ENCODE data around the gene MIER1. TPM values are rescaled to one million over a fixed set of nuclear protein-coding genes. Genes with fewer than 3 reads are reported as not detected.

MIER1 gene
- total RNA-seq, 1 experiment from 2014 or later = 33.7 TPM

DNA sequence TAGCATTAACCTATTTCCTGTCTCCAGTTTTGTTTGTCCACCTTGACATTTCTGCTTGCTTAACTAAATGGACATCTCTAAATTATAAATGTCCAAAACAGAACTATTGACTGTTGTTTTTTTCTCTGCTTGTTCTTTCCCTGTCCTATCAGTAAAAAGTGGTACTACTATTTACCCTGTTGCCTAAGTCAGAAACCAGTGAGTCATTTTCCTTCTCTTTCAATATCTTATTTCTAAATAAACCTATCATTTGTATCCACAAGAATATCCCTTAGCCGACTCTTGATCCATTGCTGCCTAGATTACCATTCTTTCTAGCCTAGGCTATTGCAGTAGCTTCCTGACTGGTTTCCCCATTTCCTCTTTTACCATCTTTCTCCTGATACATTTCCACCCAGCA, 22.5 kb downstream of the MIER1 start:
- Histone ChIP-seq H3K36me3 (ENCODE audit: control insufficient read depth, insufficient read depth, low read length) (peaks cover 29% of the 10 kb centered on the region; the same call in 1 of the 2 replicates), H3K9me3 (ENCODE audit: control insufficient read depth, insufficient read depth, low read depth, low read length) (no peaks in the 10 kb centered on the region), H3K4me3 (ENCODE audit: low read depth in 2 of 2, low read length in 2 of 2) (no peak overlapping the region), H3K4me1 (ENCODE audit: control insufficient read depth, insufficient read depth, low read length) (peaks cover 21% of the 10 kb centered on the region), H3K27ac (ENCODE audit: low read length) (0 out of 2 replicates have a peak overlapping the region, but pooled peaks have one; percentile 24), H3K27me3 (ENCODE audit: control insufficient read depth, insufficient read depth, low read length) (no peaks in the 10 kb centered on the region)
- CTCF ChIA-PET = no interaction called here
- intact Hi-C loops (cut with micrococcal nuclease; ENCODE audit: unreplicated experiment) (no loop called here), in situ Hi-C loops (cut with HindIII; ENCODE audit: low pct_unique_long_range_greater_than_20kb, low sequenced_read_pairs) (no loop called here)
- BruUV-seq (replicated peaks) = no TSS peak
- ATAC-seq = no peak
- POLR2A ChIA-PET = interaction anchor here (0.6 kb wide), 1 partner anchor 10 kb away, joined by 9 read pairs; no protein-coding TSS in a partner anchor
- DNase-seq (ENCODE audit: low read depth, low spot score) = no peak
- TF ChIP-seq TCF7L2 (IDR thresholded peaks at IDR 0.05; ENCODE audit: low read depth, low read length) (no peak), POLR2AphosphoS5 (IDR thresholded peaks at IDR 0.05; ENCODE audit: low read depth, low read length) (no peak), SIN3A (IDR thresholded peaks at IDR 0.05; ENCODE audit: borderline replicate concordance, insufficient read depth, low read depth, low read length) (no peak)
- TF ChIP-seq, protein P1, sequence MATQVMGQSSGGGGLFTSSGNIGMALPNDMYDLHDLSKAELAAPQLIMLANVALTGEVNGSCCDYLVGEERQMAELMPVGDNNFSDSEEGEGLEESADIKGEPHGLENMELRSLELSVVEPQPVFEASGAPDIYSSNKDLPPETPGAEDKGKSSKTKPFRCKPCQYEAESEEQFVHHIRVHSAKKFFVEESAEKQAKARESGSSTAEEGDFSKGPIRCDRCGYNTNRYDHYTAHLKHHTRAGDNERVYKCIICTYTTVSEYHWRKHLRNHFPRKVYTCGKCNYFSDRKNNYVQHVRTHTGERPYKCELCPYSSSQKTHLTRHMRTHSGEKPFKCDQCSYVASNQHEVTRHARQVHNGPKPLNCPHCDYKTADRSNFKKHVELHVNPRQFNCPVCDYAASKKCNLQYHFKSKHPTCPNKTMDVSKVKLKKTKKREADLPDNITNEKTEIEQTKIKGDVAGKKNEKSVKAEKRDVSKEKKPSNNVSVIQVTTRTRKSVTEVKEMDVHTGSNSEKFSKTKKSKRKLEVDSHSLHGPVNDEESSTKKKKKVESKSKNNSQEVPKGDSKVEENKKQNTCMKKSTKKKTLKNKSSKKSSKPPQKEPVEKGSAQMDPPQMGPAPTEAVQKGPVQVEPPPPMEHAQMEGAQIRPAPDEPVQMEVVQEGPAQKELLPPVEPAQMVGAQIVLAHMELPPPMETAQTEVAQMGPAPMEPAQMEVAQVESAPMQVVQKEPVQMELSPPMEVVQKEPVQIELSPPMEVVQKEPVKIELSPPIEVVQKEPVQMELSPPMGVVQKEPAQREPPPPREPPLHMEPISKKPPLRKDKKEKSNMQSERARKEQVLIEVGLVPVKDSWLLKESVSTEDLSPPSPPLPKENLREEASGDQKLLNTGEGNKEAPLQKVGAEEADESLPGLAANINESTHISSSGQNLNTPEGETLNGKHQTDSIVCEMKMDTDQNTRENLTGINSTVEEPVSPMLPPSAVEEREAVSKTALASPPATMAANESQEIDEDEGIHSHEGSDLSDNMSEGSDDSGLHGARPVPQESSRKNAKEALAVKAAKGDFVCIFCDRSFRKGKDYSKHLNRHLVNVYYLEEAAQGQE (IDR thresholded peaks at IDR 0.05; ENCODE audit: insufficient read depth in 1 of 2, low read depth in 2 of 2, low read length in 1 of 2) = no peak
- TF ChIP-seq, protein P2, sequence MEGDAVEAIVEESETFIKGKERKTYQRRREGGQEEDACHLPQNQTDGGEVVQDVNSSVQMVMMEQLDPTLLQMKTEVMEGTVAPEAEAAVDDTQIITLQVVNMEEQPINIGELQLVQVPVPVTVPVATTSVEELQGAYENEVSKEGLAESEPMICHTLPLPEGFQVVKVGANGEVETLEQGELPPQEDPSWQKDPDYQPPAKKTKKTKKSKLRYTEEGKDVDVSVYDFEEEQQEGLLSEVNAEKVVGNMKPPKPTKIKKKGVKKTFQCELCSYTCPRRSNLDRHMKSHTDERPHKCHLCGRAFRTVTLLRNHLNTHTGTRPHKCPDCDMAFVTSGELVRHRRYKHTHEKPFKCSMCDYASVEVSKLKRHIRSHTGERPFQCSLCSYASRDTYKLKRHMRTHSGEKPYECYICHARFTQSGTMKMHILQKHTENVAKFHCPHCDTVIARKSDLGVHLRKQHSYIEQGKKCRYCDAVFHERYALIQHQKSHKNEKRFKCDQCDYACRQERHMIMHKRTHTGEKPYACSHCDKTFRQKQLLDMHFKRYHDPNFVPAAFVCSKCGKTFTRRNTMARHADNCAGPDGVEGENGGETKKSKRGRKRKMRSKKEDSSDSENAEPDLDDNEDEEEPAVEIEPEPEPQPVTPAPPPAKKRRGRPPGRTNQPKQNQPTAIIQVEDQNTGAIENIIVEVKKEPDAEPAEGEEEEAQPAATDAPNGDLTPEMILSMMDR (IDR thresholded peaks at IDR 0.05) = no peak

DNA sequence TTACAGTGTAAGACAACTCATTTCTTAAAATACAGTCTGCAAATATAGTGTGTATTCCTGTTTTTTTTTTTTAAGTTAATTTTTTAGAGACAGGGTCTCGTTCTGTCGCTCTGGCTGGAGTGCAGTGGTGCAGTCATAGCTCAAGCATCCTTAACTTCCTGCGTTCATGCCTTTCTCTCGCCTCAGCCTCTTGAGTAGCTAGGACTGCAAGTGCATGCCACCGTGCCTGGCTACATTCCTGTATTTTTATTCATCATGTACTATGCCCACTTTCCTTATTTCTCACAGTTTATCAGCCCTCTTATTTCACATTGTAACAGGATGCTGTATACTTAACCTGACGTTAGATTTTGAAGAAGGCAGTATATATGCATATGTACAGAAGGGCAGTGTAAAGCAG, 26.7 kb downstream of the MIER1 start:
- no peak for DNase-seq (ENCODE audit: low read depth, low spot score)
- Histone ChIP-seq H3K4me3 (ENCODE audit: low read depth in 2 of 2, low read length in 2 of 2) (no peak overlapping the region), H3K27me3 (ENCODE audit: control insufficient read depth, insufficient read depth, low read length) (no peaks in the 10 kb centered on the region), H3K36me3 (ENCODE audit: control insufficient read depth, insufficient read depth, low read length) (peaks cover 16% of the 10 kb centered on the region; the same call in 1 of the 2 replicates), H3K4me1 (ENCODE audit: control insufficient read depth, insufficient read depth, low read length) (no peaks in the 10 kb centered on the region), H3K27ac (ENCODE audit: low read length) (no peak overlapping the region), H3K9me3 (ENCODE audit: control insufficient read depth, insufficient read depth, low read depth, low read length) (no peaks in the 10 kb centered on the region)
- no peak for ATAC-seq
- TF ChIP-seq SIN3A (IDR thresholded peaks at IDR 0.05; ENCODE audit: borderline replicate concordance, insufficient read depth, low read depth, low read length) (no peak), POLR2AphosphoS5 (IDR thresholded peaks at IDR 0.05; ENCODE audit: low read depth, low read length) (no peak), TCF7L2 (IDR thresholded peaks at IDR 0.05; ENCODE audit: low read depth, low read length) (no peak)
- TF ChIP-seq, protein P1 (IDR thresholded peaks at IDR 0.05; ENCODE audit: insufficient read depth in 1 of 2, low read depth in 2 of 2, low read length in 1 of 2) = no peak
- TF ChIP-seq, protein P2 (IDR thresholded peaks at IDR 0.05) = no peak
- ChIA-PET POLR2A (no interaction called here), CTCF (no interaction called here)
- no TSS peak for BruUV-seq (replicated peaks)
- in situ Hi-C loops (cut with HindIII; ENCODE audit: low pct_unique_long_range_greater_than_20kb, low sequenced_read_pairs) = no loop called here
- intact Hi-C loops (cut with micrococcal nuclease; ENCODE audit: unreplicated experiment) = no loop called here
